GM12892 (cell line): Measurements from ENCODE around the gene LY6G6C.

Experiments
- POLR2A ChIP-seq: IDR thresholded peaks from 2 replicates; pipeline ENCODE4 v1.6.1; 2011; ENCODE audit warnings: low read depth, low read length, control low read depth
- POLR2AphosphoS5 ChIP-seq: IDR thresholded peaks from 2 replicates; pipeline ENCODE4 v1.6.1; 2011; ENCODE audit warnings: low read depth, low read length, control low read depth
- TAF1 ChIP-seq: IDR thresholded peaks from 2 replicates; pipeline ENCODE4 v1.6.1; 2011; ENCODE audit warnings: low read depth, mild to moderate bottlenecking, control low read depth, low read length, borderline replicate concordance

GRCh38 chr6:31767096-31767645, 45.6 kb upstream of the LY6G6C start:
- TF ChIP-seq POLR2A (no peak), POLR2AphosphoS5 (no peak), TAF1 (no peak)
